GM15510 (cell line): ENCODE results near the gene DAPK2.

Experiments used
- POLR2A ChIP-seq: IDR thresholded peaks from 3 replicates; pipeline ENCODE4 v1.6.1; 2011; ENCODE audit warnings: borderline replicate concordance; ENCODE audit not compliant: insufficient read length; ENCODE audit errors: extremely low read depth

Gene DAPK2

DNA sequence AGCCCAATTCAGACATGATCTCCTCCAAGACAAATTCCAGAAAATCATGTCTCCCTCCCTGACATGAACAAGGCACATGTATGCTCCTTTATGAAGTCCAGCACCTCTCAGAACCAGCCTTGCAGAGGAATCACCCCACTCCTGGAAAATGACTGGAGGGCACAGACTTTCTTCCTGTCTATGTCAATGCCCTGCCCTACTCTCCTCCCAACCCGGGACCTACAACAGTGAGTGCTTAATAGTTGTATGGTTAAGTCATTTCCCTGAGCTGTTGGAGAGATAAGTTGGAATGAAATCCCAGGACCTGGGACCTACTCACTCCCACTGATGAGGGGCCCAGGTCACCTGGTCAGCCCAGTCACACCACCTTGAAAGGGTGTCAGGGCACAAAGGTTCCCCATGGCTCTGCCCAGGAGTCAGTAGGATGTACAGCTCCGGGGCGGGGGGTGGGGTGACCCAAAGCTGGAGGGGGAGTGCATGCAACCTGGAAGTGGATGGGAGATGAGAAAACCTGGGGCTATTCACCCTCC lies 132.4 kb downstream of the DAPK2 start:
- TF ChIP-seq POLR2A, result no peak

DNA sequence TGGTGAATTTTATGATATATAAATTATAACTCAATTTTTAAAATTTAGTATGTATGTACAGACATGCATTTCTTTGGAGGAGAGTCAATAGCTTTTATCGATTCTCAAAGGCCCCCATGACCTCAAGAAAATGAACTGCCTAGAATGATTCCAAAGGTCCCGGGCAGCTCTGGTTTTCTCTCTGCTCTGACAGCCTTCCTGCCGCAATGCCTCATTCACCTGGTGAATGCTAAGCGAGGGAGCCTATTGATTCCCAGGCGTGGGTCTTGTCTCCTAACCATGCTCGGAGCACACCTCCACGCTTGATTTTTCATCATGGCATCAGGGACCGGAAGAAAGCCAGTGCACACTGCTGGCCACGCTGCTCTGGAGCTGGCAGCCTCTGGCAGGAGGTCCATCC lies 132.9 kb downstream of the DAPK2 start:
- TF ChIP-seq POLR2A, result no peak

DNA sequence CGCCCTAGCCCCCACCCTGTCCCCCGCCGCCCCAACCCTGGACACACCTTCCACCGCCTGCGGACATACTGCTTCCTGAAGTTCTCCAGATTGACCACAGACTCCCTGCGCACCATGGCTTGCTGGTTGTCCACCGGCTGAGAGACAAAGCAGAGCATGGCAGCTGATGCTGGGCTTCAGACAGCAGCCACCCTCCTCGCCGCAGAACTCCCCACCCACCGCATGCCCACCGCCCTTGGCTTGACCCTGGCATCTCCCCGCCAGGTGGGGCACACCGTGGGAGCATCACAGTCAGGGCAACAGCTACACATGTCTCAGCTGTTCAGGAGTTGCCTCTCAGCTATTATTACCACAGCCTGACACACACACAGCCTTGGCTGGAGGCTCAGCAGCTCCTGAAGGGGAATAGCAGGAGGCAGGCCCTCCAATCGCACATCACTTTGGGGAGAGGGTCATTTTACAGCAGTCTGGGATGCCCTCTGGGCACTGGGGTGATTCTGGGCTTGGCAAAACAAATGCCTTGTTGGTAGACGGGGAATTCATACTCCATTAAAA lies 134.1 kb downstream of the DAPK2 start:
- TF ChIP-seq POLR2A, result no peak

DNA sequence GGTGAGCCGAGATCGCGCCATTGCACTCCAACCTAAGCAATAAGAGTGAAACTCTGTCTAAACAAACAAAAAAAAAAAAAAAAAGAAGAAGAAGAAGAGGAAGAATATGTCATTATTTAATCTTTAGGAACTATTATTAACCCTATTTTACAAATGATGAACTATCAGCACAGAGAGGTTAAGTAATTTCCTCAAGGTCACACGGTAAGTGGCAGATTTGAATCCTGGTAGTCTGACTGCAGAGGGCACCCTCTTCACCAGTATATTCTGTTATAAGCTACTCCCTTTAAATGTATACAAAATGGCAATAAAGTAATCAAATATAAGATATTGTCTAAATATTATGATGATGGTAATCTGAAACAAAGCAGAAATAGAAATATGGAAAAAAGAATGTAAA lies 135.1 kb downstream of the DAPK2 start:
- no peak for TF ChIP-seq POLR2A

DNA sequence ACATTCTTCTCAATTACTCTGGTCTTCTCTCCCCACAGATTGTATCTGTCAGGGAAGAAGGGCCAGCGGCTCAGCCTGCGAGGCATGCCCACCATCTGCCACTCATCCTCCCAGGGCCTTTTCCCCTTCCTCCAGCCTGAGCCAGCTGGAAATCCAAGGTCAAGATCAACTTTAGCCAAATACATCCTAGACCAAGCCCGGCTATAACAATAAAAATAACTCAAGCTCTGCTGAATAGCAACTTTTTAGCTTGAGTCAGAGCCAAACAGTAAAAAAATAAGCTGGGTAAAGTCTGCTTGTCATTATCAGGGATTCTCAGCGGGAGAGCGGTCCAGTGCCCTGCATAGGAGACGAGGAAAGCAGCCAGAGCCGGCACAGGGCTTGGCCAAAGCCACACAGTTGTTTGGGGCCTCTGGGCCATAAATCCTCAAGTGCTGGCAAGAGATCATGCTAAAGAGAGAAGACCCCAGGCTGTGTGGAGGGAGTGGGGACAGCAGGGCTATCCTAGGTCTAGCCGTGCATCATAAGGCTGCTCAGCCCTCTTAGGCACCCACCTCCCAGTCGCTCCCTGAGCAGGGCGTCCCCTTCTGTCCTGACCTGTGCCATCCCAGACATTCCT lies 136.4 kb downstream of the DAPK2 start:
- no peak for TF ChIP-seq POLR2A

DNA sequence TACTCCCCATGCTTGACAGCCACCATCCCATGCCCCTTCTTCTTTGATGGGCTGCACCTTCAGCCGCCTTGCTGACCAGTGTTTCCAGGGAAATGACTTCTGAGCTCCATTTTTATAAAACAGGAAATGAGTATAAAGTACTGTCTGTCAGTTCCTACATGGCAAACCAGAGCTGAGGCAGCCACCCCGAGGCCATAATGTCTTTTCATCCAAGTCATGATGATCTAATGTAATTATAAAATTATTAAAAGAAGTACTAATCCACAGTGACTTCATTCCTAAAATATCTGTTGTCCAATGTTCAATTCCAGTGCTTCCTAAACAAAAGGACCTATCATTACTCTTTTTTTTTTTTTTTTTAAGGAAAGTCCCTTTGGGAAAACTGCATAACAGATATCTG lies 137.3 kb downstream of the DAPK2 start:
- no peak for TF ChIP-seq POLR2A

DNA sequence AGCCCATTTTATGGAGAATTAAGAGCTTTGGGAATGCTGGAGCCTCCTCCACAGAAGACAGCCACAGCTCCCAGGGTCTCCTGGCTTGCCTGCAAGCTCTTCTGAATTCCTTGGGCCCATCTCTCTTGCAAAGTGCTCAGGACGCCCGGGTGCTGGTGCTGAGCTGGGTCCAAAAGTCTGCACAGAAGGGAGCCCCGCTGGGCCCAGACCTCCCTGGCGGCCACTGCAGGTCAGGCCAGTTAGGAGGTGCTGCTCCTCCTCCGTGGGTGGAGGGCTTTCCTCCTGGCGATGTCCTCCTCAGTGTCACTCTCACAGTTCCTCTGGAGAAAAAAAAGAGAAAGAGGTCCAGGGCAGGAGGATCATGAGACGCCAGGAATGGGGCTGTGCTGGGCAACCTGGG lies 138.0 kb downstream of the DAPK2 start:
- no peak for TF ChIP-seq POLR2A

DNA sequence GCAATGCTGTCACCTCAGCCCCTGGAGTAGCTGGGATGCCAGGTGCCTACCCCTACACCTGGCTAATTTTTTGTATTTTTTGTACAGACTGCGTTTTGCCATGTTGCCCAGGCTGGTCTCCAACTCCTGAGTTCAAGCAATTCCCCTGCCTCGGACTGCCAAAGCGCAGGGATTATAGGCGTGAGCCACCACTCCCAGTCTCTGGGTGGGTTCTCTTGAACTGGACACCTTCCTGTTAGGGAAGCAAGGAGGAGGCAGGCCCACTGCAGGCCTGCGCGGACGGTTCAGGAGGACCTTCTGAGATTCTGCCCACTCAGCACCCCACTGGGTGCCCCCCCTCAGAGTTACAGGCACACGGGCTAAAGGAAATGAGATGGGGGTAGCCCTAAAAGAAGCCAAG lies 138.8 kb downstream of the DAPK2 start:
- TF ChIP-seq POLR2A, result no peak

DNA sequence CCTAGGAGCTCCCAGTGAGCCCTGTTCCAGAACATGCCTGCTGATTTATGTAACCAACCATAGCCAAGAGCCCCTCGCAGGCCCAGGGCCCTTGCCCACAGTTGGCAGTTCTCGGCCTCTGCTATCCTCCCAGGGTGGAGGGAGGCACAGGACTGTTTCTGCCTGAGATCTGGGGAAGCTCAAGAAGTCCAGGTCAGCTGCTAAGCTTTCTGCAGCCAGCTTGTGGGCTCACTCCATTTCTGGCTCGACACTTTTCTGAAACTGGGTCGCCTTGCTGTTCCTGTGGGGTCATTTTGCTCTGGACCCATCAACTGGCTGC lies 140.1 kb downstream of the DAPK2 start:
- no peak for TF ChIP-seq POLR2A

DNA sequence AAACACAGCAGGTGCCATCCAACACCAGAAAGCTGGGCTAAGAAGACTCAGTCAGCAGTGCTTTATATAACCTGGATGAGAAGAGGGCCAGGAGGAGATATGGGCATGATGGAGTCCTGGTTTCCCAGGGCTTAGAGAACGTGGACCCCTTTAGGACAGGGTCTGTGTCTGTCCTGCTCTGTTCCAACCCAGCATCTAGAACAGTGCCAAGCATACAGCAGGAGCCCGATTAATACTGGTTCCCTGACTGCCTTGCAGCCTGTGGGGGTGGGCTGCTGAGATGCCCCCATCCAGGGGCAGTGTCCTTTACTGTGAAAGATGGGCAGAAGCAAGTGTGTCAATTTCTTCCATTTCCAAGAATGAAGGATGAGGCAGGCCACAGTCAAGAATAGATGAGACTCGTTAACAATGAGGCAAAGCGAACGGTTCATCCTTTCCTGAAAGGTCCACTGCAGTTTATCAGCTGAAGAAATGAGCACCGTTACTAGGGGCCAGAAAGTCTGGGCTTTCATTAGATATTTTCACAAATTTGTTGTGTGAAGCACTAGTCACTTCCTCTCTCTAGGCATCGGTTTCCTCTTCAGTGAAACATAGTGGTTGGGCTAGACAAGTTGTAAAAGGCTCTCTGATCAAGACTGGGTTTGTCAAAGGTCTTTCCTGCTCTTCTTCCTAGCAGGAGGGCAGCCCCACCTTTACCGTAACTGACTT lies 140.6 kb downstream of the DAPK2 start:
- no peak for TF ChIP-seq POLR2A

DNA sequence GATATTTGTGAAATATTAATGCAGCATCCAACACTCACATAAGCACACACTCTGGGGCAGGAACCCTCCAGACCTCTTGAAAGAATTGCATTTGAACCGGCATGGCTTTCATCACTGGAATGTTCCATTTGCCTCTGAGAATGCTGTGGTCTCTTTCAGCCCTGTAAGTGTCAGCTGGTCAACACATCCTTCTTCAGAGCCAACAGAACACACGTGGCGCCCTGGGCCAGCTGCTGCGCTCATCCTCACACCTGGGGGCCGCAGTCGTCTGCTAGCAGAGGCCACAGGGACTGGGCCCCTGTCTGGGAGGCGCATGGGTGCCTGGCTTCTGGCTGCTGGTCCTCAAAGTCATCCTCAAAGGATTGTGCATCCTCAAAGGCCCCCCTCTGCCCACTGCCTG lies 141.2 kb downstream of the DAPK2 start:
- no peak for TF ChIP-seq POLR2A

DNA sequence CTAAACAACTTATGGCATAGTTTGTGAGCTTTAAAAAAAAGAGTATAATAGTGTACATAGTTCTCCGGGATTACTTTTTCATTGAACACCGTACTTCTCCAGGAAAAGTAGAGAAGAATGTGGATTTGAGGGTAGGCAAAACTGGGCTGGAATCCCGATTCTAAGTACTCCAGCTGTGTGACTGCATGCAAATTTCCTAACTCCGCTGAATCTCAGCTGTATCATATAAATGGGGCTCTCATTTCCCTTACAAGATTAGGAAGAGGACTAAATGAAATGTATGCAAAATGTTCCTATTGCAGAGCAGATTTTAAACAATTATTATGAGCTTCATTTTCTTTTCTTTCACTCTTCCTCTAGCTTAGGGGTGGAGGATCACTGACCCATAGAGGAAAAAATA lies 142.2 kb downstream of the DAPK2 start:
- no peak for TF ChIP-seq POLR2A

DNA sequence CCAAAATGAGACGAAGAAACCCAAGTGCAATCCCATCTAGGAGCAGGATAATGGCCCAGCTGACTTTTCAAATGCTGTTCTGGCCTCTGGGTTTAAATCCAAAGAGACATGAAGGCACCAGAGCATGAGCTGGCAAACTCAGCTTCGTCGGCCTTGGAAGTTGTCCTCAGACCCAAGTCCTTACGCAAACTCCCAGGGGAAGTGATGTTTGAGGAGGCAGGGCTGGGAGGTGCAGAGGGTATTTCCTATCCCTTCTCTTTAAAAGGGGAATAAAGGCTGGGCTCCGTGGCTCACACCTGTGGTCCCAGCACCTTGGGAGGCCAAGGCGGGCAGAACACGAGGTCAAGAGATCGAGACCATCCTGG lies 143.6 kb downstream of the DAPK2 start:
- no peak for TF ChIP-seq POLR2A

DNA sequence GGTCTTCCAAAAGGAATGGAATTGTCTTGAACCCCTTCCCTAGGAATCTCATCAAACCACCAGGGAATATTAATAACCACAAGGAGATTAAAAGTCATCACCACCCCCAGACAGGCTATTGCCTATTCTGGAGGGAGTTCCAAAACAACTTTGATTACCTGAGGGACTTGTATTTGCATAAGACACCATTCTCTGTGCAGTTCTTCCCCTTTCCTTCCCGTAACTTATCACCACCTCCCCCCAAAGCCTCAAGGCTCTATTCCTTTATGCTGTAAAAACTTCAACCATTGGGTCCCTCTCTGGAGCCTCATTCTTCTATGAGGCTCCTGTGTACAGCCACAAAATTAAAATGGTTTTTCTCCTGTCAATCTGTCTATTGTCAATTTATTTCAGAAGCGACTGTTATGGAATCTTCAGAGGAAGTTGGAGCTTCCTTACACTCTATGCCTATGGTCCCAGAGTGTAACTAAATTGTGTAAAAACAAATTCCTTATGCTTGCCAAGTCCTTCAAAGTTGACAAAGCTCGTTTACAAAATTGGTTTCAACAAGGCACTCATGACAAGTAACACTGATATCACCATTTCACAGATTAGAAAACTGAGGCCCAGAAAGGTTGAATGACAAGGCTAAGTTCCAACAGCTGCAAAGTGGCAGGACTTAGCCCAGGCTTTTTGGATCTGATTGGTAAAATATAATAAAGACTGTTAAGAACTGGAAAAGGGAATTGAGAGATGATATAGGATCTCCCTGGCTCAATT lies 144.2 kb downstream of the DAPK2 start:
- TF ChIP-seq POLR2A, result no peak

DNA sequence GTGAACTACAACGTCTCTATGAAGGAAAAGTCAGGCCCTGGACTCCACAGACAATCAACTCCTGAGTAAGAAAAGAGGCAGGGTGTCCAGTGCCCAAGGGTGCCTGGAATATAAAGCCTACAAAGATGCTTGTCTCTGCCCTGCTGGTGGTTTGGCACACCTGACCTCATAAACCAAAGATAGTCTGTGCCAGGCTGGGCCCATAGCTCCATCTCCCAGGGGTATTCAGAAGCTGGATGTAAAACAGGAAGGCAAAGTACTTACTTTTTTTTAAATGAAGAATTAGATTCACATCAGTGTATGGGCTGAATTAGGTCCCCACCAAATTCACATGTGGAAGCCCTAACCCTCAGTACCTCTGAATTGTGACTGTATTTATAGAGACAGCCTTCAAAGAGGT lies 146.0 kb downstream of the DAPK2 start:
- no peak for TF ChIP-seq POLR2A

DNA sequence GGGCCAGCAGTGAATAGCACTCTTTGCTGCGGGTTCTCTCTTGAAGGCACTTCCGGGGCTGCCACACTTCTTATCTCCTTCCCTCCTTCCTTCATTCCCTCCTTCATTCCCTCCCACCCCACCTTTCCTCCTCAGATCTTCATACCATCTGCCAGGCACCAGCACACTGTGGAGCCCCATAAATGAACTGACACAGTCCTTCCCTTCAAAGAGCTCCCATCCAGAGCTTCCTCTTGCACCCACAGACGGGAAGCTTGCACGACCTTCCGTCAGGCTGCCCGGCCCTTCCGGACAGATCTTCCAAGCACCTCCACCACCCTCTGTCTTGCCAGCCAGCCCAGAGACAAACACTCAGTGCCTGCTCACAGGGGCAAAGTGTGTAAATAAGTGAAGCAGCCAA lies 147.1 kb downstream of the DAPK2 start:
- no peak for TF ChIP-seq POLR2A

DNA sequence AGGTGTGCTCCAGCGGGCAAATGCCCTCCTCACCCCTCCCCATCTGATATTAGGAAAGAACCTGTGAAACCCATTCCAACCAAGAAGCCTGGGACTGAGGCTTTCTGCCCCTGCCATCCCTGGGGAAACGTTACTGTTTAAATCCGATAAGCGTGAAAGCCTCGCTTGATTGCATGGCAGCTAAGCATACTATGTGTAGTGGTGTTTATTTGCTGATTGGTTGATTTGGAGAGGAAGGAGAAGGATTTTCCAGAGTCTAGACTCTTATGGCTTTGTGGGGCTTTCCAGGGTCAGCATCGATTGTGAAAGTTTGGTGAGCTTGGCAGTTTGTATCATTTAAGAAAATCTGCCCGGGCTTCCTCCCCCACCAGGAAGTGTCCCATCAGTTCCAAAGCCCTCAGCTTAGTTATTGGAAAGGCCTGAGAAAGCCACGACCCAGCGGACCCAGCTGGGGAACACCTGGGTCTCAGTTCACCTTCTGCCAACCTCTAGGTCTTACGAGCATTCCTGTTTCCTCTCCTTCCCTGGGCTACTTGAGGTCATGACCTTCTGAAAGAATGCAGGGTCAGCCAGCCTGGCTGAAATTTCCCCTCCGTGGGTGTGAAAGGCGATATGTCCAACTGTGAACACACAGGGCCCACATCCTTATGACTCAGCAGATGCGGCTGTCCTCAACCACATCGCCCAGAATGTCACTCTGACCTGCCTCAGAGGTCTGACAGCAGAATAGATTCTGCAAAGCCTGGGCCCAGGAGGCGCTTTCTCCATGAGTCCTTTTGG lies 149.8 kb downstream of the DAPK2 start:
- TF ChIP-seq POLR2A, result no peak
